ENCODE results near the gene HRH2. TPM values are rescaled to one million over a fixed set of nuclear protein-coding genes. Genes with fewer than 3 reads are reported as not detected.

HRH2 gene
- total and polyA plus RNA-seq, 3 experiments from 2014 or later, result 1.3 to 29.6 (median 28.9) TPM

DNA sequence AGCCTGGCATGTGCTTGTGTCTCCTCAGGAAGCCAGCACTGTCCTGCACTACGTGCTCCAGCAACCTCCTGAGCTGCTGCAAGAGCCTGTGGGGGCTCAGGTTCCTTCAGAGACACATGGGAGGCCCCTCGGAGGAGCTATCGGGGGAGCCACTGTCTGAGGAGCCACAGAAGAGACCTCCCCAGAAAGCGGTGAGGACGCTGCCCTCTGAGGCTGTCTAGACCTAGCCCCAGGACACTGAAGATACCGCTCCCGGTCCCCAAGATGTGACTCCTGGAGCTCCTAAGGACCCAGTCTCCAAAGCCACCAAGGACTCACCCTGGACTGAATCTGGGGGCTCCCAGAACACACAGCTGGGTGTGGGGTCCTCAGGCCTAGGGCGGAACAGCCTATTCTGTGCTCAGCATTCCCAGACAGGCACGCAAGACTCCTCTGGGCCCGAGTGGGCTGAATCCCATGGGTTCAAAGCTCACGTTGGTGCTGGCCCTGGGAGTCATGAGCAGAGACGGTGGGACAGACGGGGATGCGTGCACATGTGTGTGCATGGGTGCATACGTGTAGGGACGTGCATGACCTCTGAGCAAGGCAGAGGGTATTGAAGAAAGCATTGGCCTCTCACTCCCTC, 50.0 kb downstream of the HRH2 start:
- Histone ChIP-seq H3K9me3 (ENCODE audit: low read length) (no peaks in the 10 kb centered on the region), H3K27me3 (ENCODE audit: insufficient read depth, low read length, poor library complexity, severe bottlenecking) (no peaks in the 10 kb centered on the region), H3K4me3 (ENCODE audit: low read length) (no peak overlapping the region), H3K36me3 (ENCODE audit: insufficient read depth, low read length) (no peaks in the 10 kb centered on the region), H3K27ac (ENCODE audit: low read depth, low read length) (no peak overlapping the region), H3K4me1 (ENCODE audit: insufficient read depth, low read length) (no peaks in the 10 kb centered on the region)
- Mint-ChIP-seq H3K36me3 (peaks cover 0 to 6% (median 1%) of the 10 kb centered on the region in 3 donors), H3K9me3 (peaks cover 0 to 5% (median 2%) of the 10 kb centered on the region in 5 donors), H3K27ac (peak overlapping the region in 1 of 8 donors; percentile 44), H3K4me1 (no peaks in the 10 kb centered on the region), H3K4me3 (no peak overlapping the region), H3K27me3 (peaks cover 0 to 18% of the 10 kb centered on the region in 2 donors)
- DNase-seq, result no peak
- ChIA-PET CTCF (interaction anchor here (1.4 to 2.5 kb wide), 2 partner anchors 18 to 174 kb away, joined by 4 to 8 read pairs; no protein-coding TSS in a partner anchor), POLR2A (no interaction called here)

DNA sequence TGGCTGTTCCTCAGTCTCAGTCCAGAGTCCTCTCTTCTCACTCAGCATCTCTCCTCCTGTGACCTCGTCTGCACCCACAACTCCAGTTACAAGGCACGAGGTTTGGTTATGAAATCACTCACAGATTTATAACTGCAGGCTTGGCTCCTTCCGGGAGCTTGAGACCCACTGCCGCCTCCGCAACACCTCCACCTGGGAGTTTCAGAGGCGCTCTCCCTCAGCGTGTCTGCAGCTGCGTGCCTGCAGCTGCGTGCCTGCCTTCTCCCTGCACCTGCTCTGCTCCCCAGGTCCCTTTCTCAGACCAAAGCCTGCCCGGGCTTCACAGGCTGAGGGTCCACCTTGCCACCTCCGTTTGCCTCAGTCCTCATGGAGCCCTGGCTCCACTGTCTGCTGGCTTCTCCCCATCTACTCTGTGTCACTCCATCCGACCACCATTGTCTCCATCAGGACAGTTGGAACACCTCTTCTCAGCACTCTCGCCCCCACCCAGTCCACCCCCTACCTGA, 51.5 kb downstream of the HRH2 start:
- Mint-ChIP-seq H3K36me3 (peaks cover 0 to 6% (median 1%) of the 10 kb centered on the region in 3 donors), H3K27ac (peak overlapping the region in 1 of 8 donors; percentile 38), H3K9me3 (no peaks in the 10 kb centered on the region), H3K4me1 (no peaks in the 10 kb centered on the region), H3K27me3 (peaks cover under 1 to 21% of the 10 kb centered on the region in 2 donors), H3K4me3 (no peak overlapping the region)
- H3K4me1 ChIP-seq (ENCODE audit: insufficient read depth, low read length), result no peaks in the 10 kb centered on the region
- ChIA-PET POLR2A (no interaction called here), CTCF (interaction anchor here (2.6 kb wide), 1 partner anchor 176 kb away, joined by 6 read pairs; no protein-coding TSS in a partner anchor)
- DNase-seq, result no peak
- no peaks in the 10 kb centered on the region for H3K9me3 ChIP-seq (ENCODE audit: low read length)
- H3K27me3 ChIP-seq (ENCODE audit: insufficient read depth, low read length, poor library complexity, severe bottlenecking), result no peaks in the 10 kb centered on the region
- H3K36me3 ChIP-seq (ENCODE audit: insufficient read depth, low read length), result no peaks in the 10 kb centered on the region
- no peak overlapping the region for H3K27ac ChIP-seq (ENCODE audit: low read depth, low read length)
- no peak overlapping the region for H3K4me3 ChIP-seq (ENCODE audit: low read length)

DNA sequence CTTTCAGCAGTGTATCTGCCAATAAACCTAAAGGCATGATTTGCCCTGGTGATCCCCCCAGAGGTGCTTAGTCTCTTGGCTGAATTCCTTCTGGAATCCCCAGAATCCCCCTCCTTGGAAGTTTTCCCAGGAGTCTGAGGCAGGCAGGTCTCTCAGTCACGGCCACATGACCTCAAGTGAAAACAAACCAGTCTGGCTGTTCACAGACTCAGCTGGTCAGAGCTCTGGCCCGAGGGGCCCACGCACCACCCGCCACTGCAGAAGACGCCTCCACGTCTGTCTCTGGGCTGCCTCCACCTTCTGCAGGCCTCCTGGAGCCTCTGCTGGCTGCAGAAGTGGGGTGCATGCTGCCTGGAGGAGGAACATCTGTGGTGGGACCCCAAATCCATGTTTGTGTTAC, 52.5 kb downstream of the HRH2 start:
- no peaks in the 10 kb centered on the region for H3K4me1 ChIP-seq (ENCODE audit: insufficient read depth, low read length)
- no peaks in the 10 kb centered on the region for H3K9me3 ChIP-seq (ENCODE audit: low read length)
- Mint-ChIP-seq H3K9me3 (no peaks in the 10 kb centered on the region), H3K4me1 (no peaks in the 10 kb centered on the region), H3K27ac (no peak overlapping the region), H3K27me3 (peaks cover 5 to 27% of the 10 kb centered on the region in 2 donors), H3K36me3 (peaks cover 0 to 6% (median 1%) of the 10 kb centered on the region in 3 donors), H3K4me3 (no peak overlapping the region)
- H3K36me3 ChIP-seq (ENCODE audit: insufficient read depth, low read length), result no peaks in the 10 kb centered on the region
- POLR2A ChIA-PET, result no interaction called here
- no peaks in the 10 kb centered on the region for H3K27me3 ChIP-seq (ENCODE audit: insufficient read depth, low read length, poor library complexity, severe bottlenecking)
- CTCF ChIA-PET, result interaction anchor here (2.6 kb wide), 1 partner anchor 177 kb away, joined by 6 read pairs; no protein-coding TSS in a partner anchor
- H3K27ac ChIP-seq (ENCODE audit: low read depth, low read length), result no peak overlapping the region
- DNase-seq, result no peak
- no peak overlapping the region for H3K4me3 ChIP-seq (ENCODE audit: low read length)

DNA sequence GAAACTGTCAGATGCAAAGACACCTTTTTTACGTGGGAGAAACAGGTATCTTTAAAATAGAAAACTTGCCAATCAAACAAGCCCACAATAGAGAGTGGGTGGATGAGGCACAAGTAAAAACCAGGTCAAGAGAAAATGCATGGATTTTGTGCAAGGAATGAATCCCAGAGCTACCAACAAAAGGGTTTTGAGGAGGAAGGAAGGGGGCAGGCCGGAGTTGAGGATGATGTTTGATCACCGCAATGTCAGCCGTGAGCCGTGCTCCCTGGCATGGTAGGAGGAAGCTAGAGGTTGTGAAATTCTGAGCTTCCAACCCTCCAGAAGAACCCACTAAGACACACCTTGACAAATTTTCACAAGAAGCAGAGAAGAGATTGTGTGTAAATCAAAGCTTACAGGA, 53.2 kb downstream of the HRH2 start:
- H3K36me3 ChIP-seq (ENCODE audit: insufficient read depth, low read length), result no peaks in the 10 kb centered on the region
- Mint-ChIP-seq H3K27ac (peak overlapping the region in 1 of 8 donors; percentile 1), H3K4me3 (no peak overlapping the region), H3K36me3 (peaks cover 0 to 6% (median 1%) of the 10 kb centered on the region in 3 donors), H3K4me1 (no peaks in the 10 kb centered on the region), H3K27me3 (peaks cover 8 to 27% of the 10 kb centered on the region in 2 donors), H3K9me3 (peaks cover 0 to under 1% (median 0%) of the 10 kb centered on the region in 5 donors)
- H3K4me3 ChIP-seq (ENCODE audit: low read length), result no peak overlapping the region
- H3K9me3 ChIP-seq (ENCODE audit: low read length), result no peaks in the 10 kb centered on the region
- no peaks in the 10 kb centered on the region for H3K27me3 ChIP-seq (ENCODE audit: insufficient read depth, low read length, poor library complexity, severe bottlenecking)
- POLR2A ChIA-PET, result no interaction called here
- H3K4me1 ChIP-seq (ENCODE audit: insufficient read depth, low read length), result no peaks in the 10 kb centered on the region
- no peak overlapping the region for H3K27ac ChIP-seq (ENCODE audit: low read depth, low read length)
- CTCF ChIA-PET, result interaction anchor here (2.6 kb wide), 1 partner anchor 177 kb away, joined by 6 read pairs; no protein-coding TSS in a partner anchor
- DNase-seq, result no peak

DNA sequence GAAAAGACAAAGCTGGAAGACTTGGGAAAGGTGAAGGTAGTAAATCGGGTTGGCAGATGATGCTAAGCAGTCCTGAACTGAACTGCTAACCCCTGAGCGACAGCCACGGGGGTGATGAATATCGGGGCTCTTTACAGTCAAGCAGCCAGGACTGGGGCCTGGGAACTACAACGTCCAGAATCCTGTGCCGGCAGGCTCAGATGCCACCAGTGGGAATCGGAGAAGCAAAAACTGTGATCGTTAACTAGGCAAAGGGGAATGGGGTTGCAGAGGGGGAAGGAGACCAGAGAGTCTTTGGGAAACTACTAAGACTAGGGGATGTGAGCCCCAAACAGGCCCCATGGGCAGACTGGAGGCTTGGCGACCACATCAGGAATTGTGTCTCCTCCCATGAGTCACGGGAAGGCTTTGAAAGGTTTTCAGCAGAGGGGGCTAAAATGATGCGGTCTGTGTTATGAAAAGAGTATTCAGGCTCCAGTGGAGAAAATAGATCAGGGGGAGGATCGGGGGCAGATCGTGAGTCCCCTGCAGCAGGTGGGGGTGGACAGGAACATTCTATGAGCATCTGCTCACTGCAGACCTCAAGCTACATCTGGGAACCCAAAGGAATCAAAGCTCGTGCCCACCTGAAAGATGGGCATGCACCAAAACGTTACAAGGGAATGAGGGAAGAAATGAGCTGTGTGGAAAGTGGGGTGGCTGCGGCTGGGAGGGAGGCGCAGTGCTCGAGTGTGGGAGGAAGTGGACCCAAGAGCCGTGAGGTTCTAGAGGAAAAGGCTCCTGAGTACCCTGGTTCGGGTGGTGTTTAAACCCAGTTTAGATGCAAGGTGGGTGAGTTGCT, 53.8 kb downstream of the HRH2 start:
- Histone ChIP-seq H3K4me1 (ENCODE audit: insufficient read depth, low read length) (no peaks in the 10 kb centered on the region), H3K27ac (ENCODE audit: low read depth, low read length) (no peak overlapping the region), H3K36me3 (ENCODE audit: insufficient read depth, low read length) (no peaks in the 10 kb centered on the region), H3K9me3 (ENCODE audit: low read length) (peaks cover 5% of the 10 kb centered on the region), H3K27me3 (ENCODE audit: insufficient read depth, low read length, poor library complexity, severe bottlenecking) (no peaks in the 10 kb centered on the region), H3K4me3 (ENCODE audit: low read length) (no peak overlapping the region)
- Mint-ChIP-seq H3K36me3 (peaks cover 1 to 6% (median 4%) of the 10 kb centered on the region in 3 donors), H3K4me3 (no peak overlapping the region), H3K27me3 (peaks cover 8 to 34% of the 10 kb centered on the region in 2 donors), H3K27ac (no peak overlapping the region), H3K9me3 (peaks cover 3 to 7% (median 5%) of the 10 kb centered on the region in 5 donors), H3K4me1 (no peaks in the 10 kb centered on the region)
- ChIA-PET POLR2A (no interaction called here), CTCF (interaction anchor here (2.6 kb wide), 1 partner anchor 178 kb away, joined by 6 read pairs; no protein-coding TSS in a partner anchor)
- no peak for DNase-seq

DNA sequence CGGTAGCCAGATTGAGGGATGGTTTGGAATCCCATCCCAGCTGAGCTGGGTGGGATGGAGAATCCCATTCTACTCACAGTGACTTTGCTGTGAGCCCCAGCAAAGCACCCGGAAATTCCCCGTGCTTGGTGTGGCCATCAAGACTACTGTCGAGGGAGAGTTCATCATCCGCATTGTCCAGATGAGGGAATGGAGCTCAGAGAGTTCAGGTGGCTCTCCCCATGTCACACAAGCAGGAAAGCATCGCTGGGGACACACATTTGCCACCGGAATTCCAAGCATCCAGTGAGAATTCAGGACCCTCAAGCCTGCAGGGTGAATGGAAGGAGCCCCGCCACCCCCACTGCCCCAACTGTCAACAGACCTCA, 54.4 kb downstream of the HRH2 start:
- no peak overlapping the region for H3K4me3 Mint-ChIP-seq
- H3K27ac ChIP-seq (ENCODE audit: low read depth, low read length), result no peak overlapping the region
- peaks cover 1 to 8% (median 6%) of the 10 kb centered on the region in 3 donors for H3K36me3 Mint-ChIP-seq
- no peaks in the 10 kb centered on the region for H3K4me1 ChIP-seq (ENCODE audit: insufficient read depth, low read length)
- H3K4me1 Mint-ChIP-seq, result no peaks in the 10 kb centered on the region
- CTCF ChIA-PET, result no interaction called here
- H3K27ac Mint-ChIP-seq, result no peak overlapping the region
- POLR2A ChIA-PET, result no interaction called here
- no peak for DNase-seq
- no peak overlapping the region for H3K4me3 ChIP-seq (ENCODE audit: low read length)
- peaks cover 8 to 37% of the 10 kb centered on the region in 2 donors for H3K27me3 Mint-ChIP-seq
- peaks cover 7% of the 10 kb centered on the region for H3K9me3 ChIP-seq (ENCODE audit: low read length)
- H3K27me3 ChIP-seq (ENCODE audit: insufficient read depth, low read length, poor library complexity, severe bottlenecking), result no peaks in the 10 kb centered on the region
- H3K9me3 Mint-ChIP-seq, result peaks cover 8 to 13% (median 9%) of the 10 kb centered on the region in 5 donors
- no peaks in the 10 kb centered on the region for H3K36me3 ChIP-seq (ENCODE audit: insufficient read depth, low read length)

DNA sequence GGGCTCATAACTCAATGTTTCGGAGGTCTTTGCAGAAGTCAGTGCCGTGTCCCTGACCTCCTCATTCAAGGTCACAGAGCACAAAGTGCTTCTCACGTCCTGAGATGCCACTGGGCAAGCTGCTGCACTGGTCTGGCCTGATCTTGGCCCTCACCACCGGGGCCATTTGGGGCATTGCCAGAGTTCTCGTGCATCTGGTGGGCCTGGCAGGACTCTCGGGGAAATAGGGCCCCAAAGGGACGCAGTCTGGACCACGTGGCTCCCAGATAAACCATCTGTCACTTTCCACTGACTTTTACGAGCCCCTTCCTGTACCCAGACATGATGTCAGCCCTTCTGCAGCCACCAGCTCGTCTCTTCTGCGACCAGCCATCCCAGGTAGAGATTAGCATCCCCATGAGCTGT, 54.8 kb downstream of the HRH2 start:
- Mint-ChIP-seq H3K27ac (no peak overlapping the region), H3K9me3 (peaks cover 9 to 17% (median 11%) of the 10 kb centered on the region in 5 donors), H3K27me3 (peaks cover 8 to 39% of the 10 kb centered on the region in 2 donors), H3K36me3 (peaks cover 1 to 10% (median 6%) of the 10 kb centered on the region in 3 donors), H3K4me1 (no peaks in the 10 kb centered on the region), H3K4me3 (no peak overlapping the region)
- Histone ChIP-seq H3K36me3 (ENCODE audit: insufficient read depth, low read length) (no peaks in the 10 kb centered on the region), H3K27me3 (ENCODE audit: insufficient read depth, low read length, poor library complexity, severe bottlenecking) (no peaks in the 10 kb centered on the region), H3K27ac (ENCODE audit: low read depth, low read length) (no peak overlapping the region), H3K4me3 (ENCODE audit: low read length) (no peak overlapping the region), H3K4me1 (ENCODE audit: insufficient read depth, low read length) (no peaks in the 10 kb centered on the region), H3K9me3 (ENCODE audit: low read length) (peaks cover 7% of the 10 kb centered on the region)
- CTCF ChIA-PET, result no interaction called here
- DNase-seq, result no peak
- POLR2A ChIA-PET, result no interaction called here

DNA sequence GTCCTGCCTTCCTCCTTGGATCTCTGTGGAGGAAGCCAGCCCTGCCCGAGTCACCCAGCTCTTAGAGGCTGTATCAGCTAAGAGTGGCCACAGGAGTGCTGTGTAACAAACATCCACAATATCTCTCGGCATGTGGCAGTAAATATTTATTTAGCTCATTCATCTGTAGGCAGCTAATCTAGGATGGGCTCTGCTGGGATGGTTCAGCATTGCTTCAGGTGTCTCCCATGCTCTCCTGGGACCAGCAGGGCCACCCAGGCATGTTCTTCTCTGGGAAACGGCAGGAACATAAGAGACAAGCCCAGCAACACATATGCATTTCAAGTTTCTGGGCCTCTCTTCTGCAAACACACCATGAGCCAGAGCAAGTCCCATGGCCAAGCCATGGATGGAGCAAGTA, 56.1 kb downstream of the HRH2 start:
- DNase-seq, result no peak
- Histone ChIP-seq H3K9me3 (ENCODE audit: low read length) (peaks cover 7% of the 10 kb centered on the region), H3K4me1 (ENCODE audit: insufficient read depth, low read length) (no peaks in the 10 kb centered on the region), H3K27me3 (ENCODE audit: insufficient read depth, low read length, poor library complexity, severe bottlenecking) (no peaks in the 10 kb centered on the region), H3K27ac (ENCODE audit: low read depth, low read length) (no peak overlapping the region), H3K4me3 (ENCODE audit: low read length) (no peak overlapping the region), H3K36me3 (ENCODE audit: insufficient read depth, low read length) (no peaks in the 10 kb centered on the region)
- H3K4me1 Mint-ChIP-seq, result no peaks in the 10 kb centered on the region
- H3K27ac Mint-ChIP-seq, result no peak overlapping the region
- H3K9me3 Mint-ChIP-seq, result peaks cover 9 to 17% (median 11%) of the 10 kb centered on the region in 5 donors
- peaks cover 1 to 10% (median 4%) of the 10 kb centered on the region in 3 donors for H3K36me3 Mint-ChIP-seq
- POLR2A ChIA-PET, result no interaction called here
- CTCF ChIA-PET, result no interaction called here
- no peak overlapping the region for H3K4me3 Mint-ChIP-seq
- H3K27me3 Mint-ChIP-seq, result peaks cover 8 to 42% of the 10 kb centered on the region in 2 donors

Data from CD8-positive, alpha-beta memory T cell (primary cell).